NCI-H69 (cell line): ENCODE data around the gene CROT.

Experiments
- DNase-seq: peaks from one replicate; lab custom pipeline; 2025; lab: John Stamatoyannopoulos, UW

Gene CROT

DNA sequence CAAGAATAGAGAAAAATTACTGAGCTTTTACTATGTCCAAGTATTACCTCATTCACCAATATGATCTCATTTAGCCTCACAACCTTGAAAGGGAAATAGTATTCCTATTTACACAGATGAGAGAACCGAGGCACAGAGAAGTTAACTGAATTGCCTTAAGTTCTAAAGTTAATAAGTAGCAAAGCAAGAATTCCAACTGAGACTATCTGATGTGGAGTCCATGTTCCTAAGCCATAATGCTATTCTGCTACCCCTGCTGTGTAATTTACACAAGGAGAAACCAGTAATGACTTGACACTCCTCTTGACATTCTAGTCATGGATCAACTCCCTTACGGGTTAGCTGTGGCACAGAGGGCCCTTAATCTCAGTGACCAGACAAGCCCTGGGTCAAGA lies 69.3 kb downstream of the CROT start:
- peak; percentile 21 for DNase-seq

DNA sequence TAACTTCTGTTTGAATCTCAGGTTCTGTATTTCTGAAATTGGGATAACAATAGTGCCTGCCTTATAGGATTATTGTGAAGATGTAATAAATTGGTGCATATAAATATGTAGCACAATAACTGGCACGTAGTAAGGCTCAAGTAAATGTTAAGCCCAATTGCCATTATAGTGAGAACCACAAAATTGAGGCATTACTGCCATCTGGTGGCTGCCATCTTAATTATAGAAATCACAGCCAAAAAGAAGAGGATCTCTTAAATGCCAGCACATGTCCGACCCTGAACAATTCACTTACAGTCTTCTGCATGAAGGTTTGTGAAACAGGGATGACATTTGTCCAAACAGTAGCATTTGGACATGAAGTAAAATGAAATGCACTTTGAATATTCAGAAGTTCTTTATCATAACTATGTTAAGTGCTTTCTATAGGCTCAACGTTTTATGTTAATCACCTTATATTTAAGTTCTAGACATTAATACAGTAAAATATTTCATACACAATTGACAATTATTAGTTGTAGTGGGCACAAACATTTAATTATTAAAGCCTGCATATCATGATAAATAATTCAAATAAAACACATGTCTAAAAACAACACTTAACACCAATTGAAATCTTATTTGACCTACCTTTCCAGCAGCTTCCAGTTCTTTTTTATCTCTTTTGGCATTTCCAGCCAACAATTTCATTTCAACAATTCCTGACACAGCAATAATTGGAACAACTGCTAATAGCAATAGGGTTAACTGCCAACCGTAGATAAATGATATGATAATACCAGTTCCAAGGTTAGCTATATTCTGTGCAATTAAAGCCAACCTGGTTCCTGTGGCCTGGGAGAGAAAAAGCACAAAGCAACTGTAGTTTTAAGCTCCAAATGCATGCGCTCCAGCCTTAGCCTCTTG lies 71.5 kb downstream of the CROT start:
- DNase-seq, result peak; percentile 77

- DNase-seq, result no peak
Observed at GRCh38 chr7:87420173-87420572, 74.7 kb downstream of the CROT start.

GRCh38 chr7:87424075-87424474 lies 78.6 kb downstream of the CROT start:
- no peak for DNase-seq

GRCh38 chr7:87426160-87426559 lies 80.7 kb downstream of the CROT start:
- DNase-seq, result no peak

- DNase-seq, result no peak
Observed at GRCh38 chr7:87427288-87427687, 81.8 kb downstream of the CROT start.

- DNase-seq, result no peak
Observed at GRCh38 chr7:87432536-87432935, 87.1 kb downstream of the CROT start.

DNA sequence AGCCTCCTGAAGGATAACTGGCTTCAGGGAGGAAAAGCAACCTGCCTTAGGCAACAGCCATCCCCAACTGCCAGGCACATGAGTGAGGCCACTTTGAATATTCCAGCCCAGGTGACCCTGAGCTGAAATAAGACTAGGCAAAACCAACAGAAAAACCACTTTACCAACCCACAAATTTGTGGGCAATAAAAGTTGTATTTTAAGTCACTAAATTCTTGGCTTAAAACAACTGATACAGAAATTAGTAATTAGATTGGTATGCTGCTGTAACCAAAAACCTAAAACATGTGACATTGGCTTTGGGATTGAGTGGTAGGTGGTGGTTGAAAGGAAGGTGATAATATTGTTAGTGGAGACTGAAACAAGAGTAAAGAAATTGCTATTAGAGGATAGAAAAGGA lies 90.1 kb downstream of the CROT start:
- no peak for DNase-seq

DNA sequence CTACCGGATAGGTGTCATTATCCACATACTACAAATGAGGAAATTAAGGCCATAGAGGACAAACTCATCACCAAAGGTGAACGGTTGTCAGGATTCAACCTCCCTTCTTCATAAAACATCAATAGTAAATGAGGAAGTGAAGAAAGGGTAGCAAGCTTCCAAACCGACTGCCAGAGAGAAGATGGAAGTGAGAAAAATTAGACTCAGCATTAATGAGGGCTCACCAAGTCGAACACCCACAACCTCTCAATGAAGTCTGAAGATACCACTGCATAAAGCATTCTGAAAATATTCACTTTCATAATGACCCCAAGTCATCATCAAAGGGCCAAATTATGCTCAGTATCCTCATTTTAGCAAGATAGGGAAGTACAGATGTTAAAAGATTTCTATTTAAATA lies 100.4 kb downstream of the CROT start:
- DNase-seq, result no peak

GRCh38 chr7:87447116-87447635 lies 101.7 kb downstream of the CROT start:
- no peak for DNase-seq

DNA sequence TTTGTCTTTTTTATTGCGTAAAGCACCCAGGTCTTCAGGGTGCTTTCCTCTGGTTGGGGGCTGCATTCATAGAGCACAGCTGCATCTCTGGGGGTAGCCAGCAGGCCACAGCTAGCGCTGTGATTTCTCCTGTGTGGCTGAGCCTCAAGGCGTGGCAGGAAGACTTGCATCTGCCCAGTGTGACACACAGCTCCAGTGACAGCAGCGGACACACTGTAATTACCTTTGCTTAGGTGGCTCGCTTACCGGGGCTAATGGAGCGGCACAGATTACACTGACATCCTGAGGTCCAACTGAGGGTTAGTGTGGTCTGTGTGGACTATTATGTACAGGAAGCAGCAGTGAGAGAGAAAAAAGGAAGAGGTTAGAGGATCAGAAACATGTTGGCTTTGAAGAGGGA lies 102.9 kb downstream of the CROT start:
- DNase-seq, result peak; percentile 94
